ES-I3 (cell line): Measurements from ENCODE around the gene SPTB.

Experiments
- H3K36me3 ChIP-seq: 2 replicates; pipeline ENCODE4 v1.6.1; 2013; ENCODE audit warnings: mild to moderate bottlenecking, low read length, control low read depth, moderate library complexity; ENCODE audit not compliant: insufficient read depth
- H3K4me1 ChIP-seq: 2 replicates; pipeline ENCODE4 v1.6.1; 2013; ENCODE audit warnings: mild to moderate bottlenecking, control low read depth, low read length; ENCODE audit not compliant: insufficient read depth
- H3K9ac ChIP-seq: 2 replicates; pipeline ENCODE4 v1.6.1; 2013; ENCODE audit warnings: low read depth, mild to moderate bottlenecking, low read length, moderate library complexity
- H3K9me3 ChIP-seq: 2 replicates; pipeline ENCODE4 v1.6.1; 2013; ENCODE audit warnings: mild to moderate bottlenecking, low read length, moderate library complexity; ENCODE audit not compliant: control insufficient read depth, insufficient read depth

Gene SPTB

DNA sequence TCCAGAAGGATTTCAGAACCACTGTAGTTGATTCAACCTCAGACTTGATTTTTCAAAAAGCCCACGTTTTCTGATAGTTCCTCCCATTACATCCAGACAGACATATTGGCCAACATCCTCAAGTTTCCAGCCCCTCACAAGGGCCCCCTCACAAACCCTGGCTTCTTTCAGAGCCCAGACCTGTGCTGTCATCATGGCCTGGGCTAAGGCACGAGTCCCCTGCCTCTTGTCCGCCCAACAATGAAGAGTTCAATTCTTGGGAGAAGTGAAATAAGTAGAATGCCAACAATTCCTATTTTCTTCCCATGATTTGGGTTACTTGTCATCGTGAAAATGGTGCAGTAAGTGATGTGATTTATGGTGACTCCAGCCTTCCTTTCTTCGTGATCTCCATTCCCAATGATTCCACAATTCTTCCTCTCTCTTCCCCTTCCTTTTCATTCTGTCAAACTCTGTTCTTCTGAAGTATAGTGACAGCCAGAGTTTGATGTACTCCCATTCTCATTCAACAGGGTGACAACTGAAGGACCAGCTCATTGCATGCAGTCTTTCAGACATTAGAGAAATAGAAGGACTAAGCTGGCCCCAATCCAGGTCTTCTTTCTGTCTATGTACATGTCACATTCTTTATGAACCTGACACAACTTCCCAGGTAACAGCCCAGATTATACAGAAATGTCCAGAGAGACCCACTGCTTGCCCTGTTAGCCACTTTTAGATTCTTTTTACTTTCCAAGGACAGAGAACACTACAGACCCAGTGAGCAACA, 29.2 kb downstream of the SPTB start:
- Histone ChIP-seq H3K9me3 (no peaks in the 10 kb centered on the region), H3K9ac (no peak overlapping the region), H3K4me1 (peaks cover 4% of the 10 kb centered on the region), H3K36me3 (no peaks in the 10 kb centered on the region)

GRCh38 chr14:64849940-64850339, 29.8 kb downstream of the SPTB start:
- Histone ChIP-seq H3K9me3 (no peaks in the 10 kb centered on the region), H3K36me3 (no peaks in the 10 kb centered on the region), H3K9ac (no peak overlapping the region), H3K4me1 (peaks cover 4% of the 10 kb centered on the region)

GRCh38 chr14:64848239-64848638, 31.5 kb downstream of the SPTB start:
- Histone ChIP-seq H3K4me1 (peaks cover 9% of the 10 kb centered on the region), H3K9ac (no peak overlapping the region), H3K36me3 (no peaks in the 10 kb centered on the region), H3K9me3 (no peaks in the 10 kb centered on the region)

DNA sequence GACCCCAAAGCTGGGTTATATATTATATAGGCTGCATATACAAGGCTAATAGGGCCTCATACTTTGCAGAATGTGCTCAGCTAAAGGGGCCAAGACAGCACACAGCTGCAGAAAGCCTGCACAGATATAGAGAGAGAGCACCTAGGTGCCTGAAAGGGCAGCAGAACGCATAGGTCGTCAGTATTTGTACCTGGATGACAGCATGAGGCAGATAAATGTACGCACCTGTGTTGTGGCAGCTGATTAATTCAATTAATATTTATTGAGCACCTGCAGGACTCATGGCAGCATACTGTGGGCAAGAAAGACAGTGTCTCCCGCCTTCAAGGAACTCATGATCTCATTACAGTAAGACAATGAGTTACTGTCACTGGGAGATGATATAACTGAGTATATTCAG, 33.4 kb downstream of the SPTB start:
- Histone ChIP-seq H3K36me3 (no peaks in the 10 kb centered on the region), H3K9ac (no peak overlapping the region), H3K9me3 (no peaks in the 10 kb centered on the region), H3K4me1 (peaks cover 14% of the 10 kb centered on the region)

DNA sequence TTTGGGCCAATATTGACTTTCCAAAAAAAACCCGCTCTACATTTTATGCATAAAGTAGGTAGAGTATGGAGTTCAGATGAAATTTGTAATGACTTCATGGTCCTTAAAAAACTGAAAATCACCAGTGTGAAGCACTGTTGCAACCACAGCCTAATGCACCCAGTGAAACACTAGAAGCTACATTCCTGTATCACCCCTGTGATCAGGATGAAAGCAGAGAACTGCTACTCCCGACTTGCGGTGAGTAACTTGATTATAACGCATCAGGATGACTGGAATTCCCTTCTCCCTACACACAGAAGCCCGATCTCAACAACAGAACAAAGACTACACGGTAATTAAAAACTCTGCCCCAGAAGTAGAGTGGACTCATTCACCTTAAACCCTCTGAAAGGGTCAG, 33.8 kb downstream of the SPTB start:
- no peak overlapping the region for H3K9ac ChIP-seq
- peaks cover 14% of the 10 kb centered on the region for H3K4me1 ChIP-seq
- H3K9me3 ChIP-seq: no peaks in the 10 kb centered on the region
- no peaks in the 10 kb centered on the region for H3K36me3 ChIP-seq

GRCh38 chr14:64844969-64845536, 34.7 kb downstream of the SPTB start:
- H3K4me1 ChIP-seq: peaks cover 14% of the 10 kb centered on the region

DNA sequence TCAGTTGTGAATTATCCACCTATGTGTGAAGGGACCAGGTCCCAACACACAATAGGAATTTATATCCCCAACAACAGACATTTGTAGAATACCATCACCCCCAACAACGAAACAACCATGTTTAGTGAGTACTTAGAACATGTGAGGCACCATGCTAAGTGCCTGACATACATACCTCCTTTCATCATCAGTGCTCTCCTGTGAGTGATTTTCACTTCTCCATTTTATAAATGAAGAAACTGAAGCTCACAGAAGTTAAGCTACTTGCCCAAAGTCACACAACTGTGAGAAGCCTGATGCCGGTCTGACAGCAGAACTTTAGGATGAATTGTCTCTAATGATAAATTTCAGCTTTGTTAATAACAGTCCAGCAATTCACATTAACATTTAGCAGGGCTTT, 35.4 kb downstream of the SPTB start:
- Histone ChIP-seq H3K9ac (no peak overlapping the region), H3K9me3 (no peaks in the 10 kb centered on the region), H3K4me1 (peaks cover 14% of the 10 kb centered on the region), H3K36me3 (no peaks in the 10 kb centered on the region)

More at GRCh38 chr14:64844969-64845536, 34.7 kb downstream of the SPTB start:
- H3K9ac ChIP-seq: no peak overlapping the region
- no peaks in the 10 kb centered on the region for H3K9me3 ChIP-seq
- H3K36me3 ChIP-seq: no peaks in the 10 kb centered on the region

DNA sequence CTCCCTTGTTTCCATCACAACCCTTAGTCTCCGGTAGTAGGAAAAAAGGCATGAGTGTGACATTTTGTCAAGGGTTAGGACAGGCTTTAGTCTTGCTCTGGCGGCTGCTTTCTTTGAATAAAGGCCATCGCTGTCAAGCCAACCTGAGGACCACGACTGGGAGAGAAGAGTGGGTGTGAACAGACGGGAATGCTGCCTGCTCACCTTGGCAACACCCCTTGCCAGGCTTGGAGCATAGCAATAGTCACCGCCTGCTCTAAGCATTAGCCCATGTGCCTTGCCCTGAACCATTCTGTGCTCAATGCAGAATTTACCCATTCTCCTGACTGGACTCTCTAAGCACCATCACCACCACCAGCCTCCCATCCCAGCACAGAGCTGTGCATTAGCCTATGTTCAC, 36.2 kb downstream of the SPTB start:
- H3K36me3 ChIP-seq: no peaks in the 10 kb centered on the region
- H3K9me3 ChIP-seq: no peaks in the 10 kb centered on the region
- no peak overlapping the region for H3K9ac ChIP-seq
- H3K4me1 ChIP-seq: peaks cover 14% of the 10 kb centered on the region

- peaks cover 14% of the 10 kb centered on the region for H3K4me1 ChIP-seq
- H3K36me3 ChIP-seq: no peaks in the 10 kb centered on the region
- H3K9ac ChIP-seq: no peak overlapping the region
- H3K9me3 ChIP-seq: no peaks in the 10 kb centered on the region
Observed at GRCh38 chr14:64841772-64842750, 37.6 kb downstream of the SPTB start.

DNA sequence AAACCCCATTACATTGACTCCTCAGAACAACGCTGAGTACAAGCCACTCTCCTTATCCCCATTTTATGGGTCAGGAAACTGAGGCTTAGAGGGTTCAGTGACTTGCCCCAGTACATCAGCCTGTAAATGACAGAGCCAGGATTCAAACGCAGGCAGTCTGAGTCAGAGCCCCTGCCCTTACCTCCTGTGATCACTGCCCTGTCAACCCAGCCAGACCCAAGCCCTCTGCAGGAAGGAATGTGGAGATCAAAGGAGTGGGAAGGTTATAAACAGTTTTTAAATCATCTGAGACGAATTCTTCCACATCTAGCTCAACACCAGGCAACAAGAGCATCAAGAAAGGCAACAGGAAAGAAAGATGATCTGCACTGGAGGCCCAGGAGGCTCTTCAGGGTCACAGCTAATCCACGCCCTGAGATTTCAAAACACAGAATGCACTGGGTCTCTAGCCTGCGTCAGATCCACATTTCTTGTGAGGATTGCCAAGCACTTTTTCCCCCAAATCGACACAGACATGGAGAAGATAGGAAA, 38.5 kb downstream of the SPTB start:
- no peaks in the 10 kb centered on the region for H3K36me3 ChIP-seq

GRCh38 chr14:64838656-64839055, 41.1 kb downstream of the SPTB start:
- no peaks in the 10 kb centered on the region for H3K9me3 ChIP-seq
- peaks cover 6% of the 10 kb centered on the region; the same call in 1 of the 2 replicates for H3K4me1 ChIP-seq
- no peak overlapping the region for H3K9ac ChIP-seq
- H3K36me3 ChIP-seq: no peaks in the 10 kb centered on the region

More for the DNA sequence above, 38.5 kb downstream of the SPTB start:
- no peak overlapping the region for H3K9ac ChIP-seq
- H3K9me3 ChIP-seq: no peaks in the 10 kb centered on the region
- peaks cover 14% of the 10 kb centered on the region for H3K4me1 ChIP-seq

- no peak overlapping the region for H3K9ac ChIP-seq
- H3K36me3 ChIP-seq: no peaks in the 10 kb centered on the region
- no peaks in the 10 kb centered on the region for H3K9me3 ChIP-seq
- H3K4me1 ChIP-seq: no peaks in the 10 kb centered on the region
Observed at GRCh38 chr14:64835431-64835830, 44.3 kb downstream of the SPTB start.

DNA sequence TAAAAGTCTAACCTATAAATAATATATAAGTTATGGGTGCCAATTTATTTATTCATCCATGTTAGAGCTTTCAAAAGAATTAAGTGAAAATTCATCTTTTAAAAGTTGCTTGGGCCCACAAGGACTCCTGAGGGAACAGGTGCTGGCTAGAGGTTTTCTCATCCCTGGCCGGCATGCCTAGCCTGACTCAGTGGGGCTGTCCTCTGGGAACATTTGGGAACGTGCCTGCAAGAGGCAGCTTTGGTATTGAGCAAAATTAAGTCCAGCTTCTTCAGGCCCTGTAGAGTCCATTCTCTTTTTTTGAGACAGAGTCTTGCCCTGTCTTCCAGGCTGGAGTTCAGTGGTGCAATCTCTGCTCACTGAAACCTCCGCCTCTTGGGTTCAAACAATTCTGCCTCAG, 44.7 kb downstream of the SPTB start:
- Histone ChIP-seq H3K9me3 (no peaks in the 10 kb centered on the region), H3K9ac (no peak overlapping the region), H3K4me1 (no peaks in the 10 kb centered on the region), H3K36me3 (no peaks in the 10 kb centered on the region)

DNA sequence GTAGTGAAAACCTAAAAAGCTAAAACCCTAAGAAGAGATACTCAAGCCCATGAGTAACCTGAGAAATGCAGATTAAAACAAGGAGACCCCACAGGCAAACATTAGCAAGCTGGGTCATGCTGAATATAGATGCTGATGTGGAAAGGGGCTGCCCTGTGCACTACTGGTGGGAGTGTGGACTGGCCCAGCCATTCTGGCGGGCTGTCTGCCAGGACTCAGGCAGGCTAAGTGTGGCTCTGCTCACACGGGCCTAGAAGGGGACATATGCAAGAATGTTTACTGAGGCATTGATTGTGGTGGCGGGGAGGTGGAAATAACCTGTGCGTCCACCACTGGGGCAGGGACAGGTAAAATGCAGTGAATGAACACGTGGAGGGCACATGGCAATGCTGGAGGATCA, 48.3 kb downstream of the SPTB start:
- Histone ChIP-seq H3K36me3 (no peaks in the 10 kb centered on the region), H3K9me3 (no peaks in the 10 kb centered on the region), H3K9ac (no peak overlapping the region), H3K4me1 (no peaks in the 10 kb centered on the region)
